ENCODE measurements around the gene PARD3.
A peak's percentile ranks its signal among the peaks of the same experiment; 100 is the strongest.

Gene PARD3

GRCh38 chr10:34499612-34500279 is 315.4 kb downstream of the PARD3 start:
- CTCF ChIA-PET = interaction anchor here (0.6 kb wide), 1 partner anchor 22 kb away, joined by 3 read pairs; no protein-coding TSS in a partner anchor
- TF ChIP-seq CTCF (conservative IDR thresholded peaks at IDR 0.05; ENCODE audit: low read depth) = no peak
- DNase-seq (ENCODE audit: low spot score) = no peak
- no peak overlapping the region for H3K27ac ChIP-seq
- POLR2A ChIA-PET (ENCODE audit: low non-redundant PET) = no interaction called here

GRCh38 chr10:34498821-34499220 is 316.3 kb downstream of the PARD3 start:
- TF ChIP-seq CTCF (conservative IDR thresholded peaks at IDR 0.05; ENCODE audit: low read depth) = no peak
- DNase-seq (ENCODE audit: low spot score) = no peak
- no peak overlapping the region for H3K27ac ChIP-seq
- POLR2A ChIA-PET (ENCODE audit: low non-redundant PET) = no interaction called here
- CTCF ChIA-PET = interaction anchor here (0.6 to 0.7 kb wide), 2 partner anchors 11 to 22 kb away, joined by 3 read pairs; no protein-coding TSS in a partner anchor

GRCh38 chr10:34495938-34496337 is 319.2 kb downstream of the PARD3 start:
- ChIA-PET POLR2A (ENCODE audit: low non-redundant PET) (no interaction called here), CTCF (interaction anchor here (0.5 kb wide), 1 partner anchor 74 kb away, joined by 5 read pairs; no protein-coding TSS in a partner anchor)
- no peak overlapping the region for H3K27ac ChIP-seq
- no peak for DNase-seq (ENCODE audit: low spot score)
- no peak for TF ChIP-seq CTCF (conservative IDR thresholded peaks at IDR 0.05; ENCODE audit: low read depth)

GRCh38 chr10:34494012-34494411 is 321.1 kb downstream of the PARD3 start:
- no peak for TF ChIP-seq CTCF (conservative IDR thresholded peaks at IDR 0.05; ENCODE audit: low read depth)
- H3K27ac ChIP-seq = no peak overlapping the region
- DNase-seq (ENCODE audit: low spot score) = peak; percentile 71
- POLR2A ChIA-PET (ENCODE audit: low non-redundant PET) = no interaction called here
- CTCF ChIA-PET = no interaction called here

- POLR2A ChIA-PET (ENCODE audit: low non-redundant PET) = no interaction called here
- TF ChIP-seq CTCF (conservative IDR thresholded peaks at IDR 0.05; ENCODE audit: low read depth) = no peak
- CTCF ChIA-PET = no interaction called here
Measured at GRCh38 chr10:34492081-34492480, 323.0 kb downstream of the PARD3 start.

GRCh38 chr10:34491678-34492077 is 323.4 kb downstream of the PARD3 start:
- TF ChIP-seq CTCF (conservative IDR thresholded peaks at IDR 0.05; ENCODE audit: low read depth) = no peak
- CTCF ChIA-PET = interaction anchor here (0.6 kb wide), 1 partner anchor 284 kb away, joined by 3 read pairs; no protein-coding TSS in a partner anchor
- DNase-seq (ENCODE audit: low spot score) = no peak
- no peak overlapping the region for H3K27ac ChIP-seq
- POLR2A ChIA-PET (ENCODE audit: low non-redundant PET) = no interaction called here

More at GRCh38 chr10:34492081-34492480, 323.0 kb downstream of the PARD3 start:
- no peak overlapping the region for H3K27ac ChIP-seq
- peak; percentile 58 for DNase-seq (ENCODE audit: low spot score)

Measured in RWPE1 (cell line).